ENCODE data around the gene ZNF827.

The ZNF827 gene, protein sequence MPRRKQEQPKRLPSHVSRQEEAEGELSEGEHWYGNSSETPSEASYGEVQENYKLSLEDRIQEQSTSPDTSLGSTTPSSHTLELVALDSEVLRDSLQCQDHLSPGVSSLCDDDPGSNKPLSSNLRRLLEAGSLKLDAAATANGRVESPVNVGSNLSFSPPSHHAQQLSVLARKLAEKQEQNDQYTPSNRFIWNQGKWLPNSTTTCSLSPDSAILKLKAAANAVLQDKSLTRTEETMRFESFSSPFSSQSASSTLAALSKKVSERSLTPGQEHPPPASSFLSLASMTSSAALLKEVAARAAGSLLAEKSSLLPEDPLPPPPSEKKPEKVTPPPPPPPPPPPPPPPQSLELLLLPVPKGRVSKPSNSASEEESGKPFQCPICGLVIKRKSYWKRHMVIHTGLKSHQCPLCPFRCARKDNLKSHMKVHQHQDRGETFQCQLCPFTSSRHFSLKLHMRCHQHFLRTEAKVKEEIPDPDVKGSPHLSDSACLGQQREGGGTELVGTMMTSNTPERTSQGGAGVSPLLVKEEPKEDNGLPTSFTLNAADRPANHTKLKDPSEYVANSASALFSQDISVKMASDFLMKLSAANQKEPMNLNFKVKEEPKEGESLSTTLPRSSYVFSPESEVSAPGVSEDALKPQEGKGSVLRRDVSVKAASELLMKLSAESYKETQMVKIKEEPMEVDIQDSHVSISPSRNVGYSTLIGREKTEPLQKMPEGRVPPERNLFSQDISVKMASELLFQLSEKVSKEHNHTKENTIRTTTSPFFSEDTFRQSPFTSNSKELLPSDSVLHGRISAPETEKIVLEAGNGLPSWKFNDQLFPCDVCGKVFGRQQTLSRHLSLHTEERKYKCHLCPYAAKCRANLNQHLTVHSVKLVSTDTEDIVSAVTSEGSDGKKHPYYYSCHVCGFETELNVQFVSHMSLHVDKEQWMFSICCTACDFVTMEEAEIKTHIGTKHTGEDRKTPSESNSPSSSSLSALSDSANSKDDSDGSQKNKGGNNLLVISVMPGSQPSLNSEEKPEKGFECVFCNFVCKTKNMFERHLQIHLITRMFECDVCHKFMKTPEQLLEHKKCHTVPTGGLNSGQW

DNA sequence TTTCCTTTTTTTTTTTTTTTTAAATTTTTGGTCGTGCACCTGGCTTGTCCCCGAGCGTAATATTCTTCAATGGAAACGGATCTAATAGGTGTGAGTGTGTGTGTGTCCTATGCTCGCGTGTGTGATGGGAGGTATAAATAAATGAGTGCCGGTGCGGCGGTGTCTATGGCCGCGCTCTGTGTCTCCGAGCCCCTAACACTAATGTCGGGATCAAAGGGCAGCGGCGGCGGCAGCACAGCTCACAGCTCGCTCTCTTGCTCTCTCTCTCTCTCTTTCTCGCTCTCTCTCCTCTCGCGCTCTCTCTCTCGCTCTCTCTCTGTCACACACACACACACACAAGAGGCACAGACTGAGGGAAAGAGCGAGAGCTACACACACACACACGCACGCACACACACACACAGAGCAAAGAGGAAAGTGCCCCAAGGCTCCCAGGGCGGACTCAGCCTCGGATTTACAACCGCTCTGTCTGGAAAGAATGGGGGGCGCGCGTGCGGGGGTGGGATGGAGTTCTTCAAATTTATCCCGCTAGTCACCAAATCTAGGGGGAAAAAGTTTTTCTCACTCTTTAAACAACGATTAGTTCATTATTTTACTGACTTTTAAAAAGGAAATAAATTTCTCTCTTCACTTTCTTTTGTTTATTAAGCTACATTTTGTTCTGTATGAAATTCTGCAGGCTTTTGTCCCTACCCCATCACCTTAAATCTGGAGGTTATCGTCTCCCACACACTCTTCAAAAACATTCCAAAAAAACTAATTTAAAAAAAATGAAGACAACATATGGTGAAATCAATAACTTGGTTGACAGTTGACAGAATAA lies at the start of gene ZNF827:
ZNF827 (minus strand) TSS at position 206 of the 823 bp plus-strand sequence. CDS start 416 bp downstream, outside the sequence.
- peak; percentile 14 to 26 (median 23) for DNase-seq (ENCODE audit: low read depth in 2 of 3, low spot score in 2 of 3)

DNA sequence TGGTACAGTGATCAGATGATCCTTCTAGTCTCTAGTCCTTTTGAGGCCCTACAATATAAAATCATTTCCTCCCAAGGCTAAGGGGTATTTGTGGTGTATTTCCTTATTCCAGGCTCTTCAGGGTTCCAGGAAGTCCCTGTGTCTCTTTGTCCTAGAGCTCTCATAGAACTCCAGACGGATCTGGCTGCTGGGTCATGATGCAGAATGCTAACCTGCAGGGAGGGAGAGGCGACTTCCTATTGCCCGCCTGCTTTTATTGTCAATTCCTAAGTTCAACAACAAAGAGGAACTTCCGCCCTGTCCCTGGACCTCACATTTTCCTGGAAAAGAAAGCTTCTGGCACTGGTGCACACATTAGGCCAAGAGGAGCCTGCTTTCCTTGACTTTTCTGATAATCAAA lies 45.9 kb upstream of the ZNF827 start:
- DNase-seq (ENCODE audit: low read depth in 2 of 3, low spot score in 2 of 3): no peak

DNA sequence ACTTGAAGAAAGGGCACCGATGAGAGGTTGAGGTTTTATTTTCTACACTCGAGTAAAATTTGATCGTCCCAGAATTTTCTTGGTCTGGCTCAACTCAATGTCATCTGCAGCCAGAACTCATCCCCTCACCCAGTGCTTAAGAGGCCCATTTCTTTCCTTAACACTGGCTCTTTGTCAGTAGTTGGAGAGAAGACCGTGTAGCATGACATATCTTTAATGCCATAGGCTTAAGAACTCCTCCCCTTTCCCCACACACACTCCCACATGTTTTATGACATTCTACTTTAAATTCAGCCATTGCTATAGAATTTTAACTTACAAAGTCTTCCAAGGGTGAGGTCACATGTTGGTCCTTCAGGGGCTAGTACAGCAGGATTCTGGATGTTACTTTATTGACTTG lies 44.2 kb upstream of the ZNF827 start:
- no peak for DNase-seq (ENCODE audit: low read depth in 2 of 3, low spot score in 2 of 3)

DNA sequence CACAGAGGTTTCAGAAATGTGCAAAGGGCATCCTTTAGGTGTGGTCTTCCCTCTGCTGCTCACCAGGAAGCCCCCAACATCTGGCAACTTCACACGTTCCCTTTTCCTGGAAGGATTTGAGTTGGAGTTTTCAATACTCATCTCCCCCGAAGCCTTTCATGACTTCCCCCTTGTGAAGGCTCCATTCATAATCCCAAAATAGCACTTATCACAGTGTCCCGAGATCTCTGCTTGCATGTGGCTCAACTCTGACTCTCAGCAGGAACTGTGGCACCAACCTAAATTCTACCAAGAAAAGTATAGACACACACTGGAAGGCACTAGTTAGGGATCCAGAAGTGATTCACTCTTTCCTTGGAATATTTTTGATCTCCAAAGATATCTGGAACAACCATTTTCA lies 40.5 kb upstream of the ZNF827 start:
- DNase-seq (ENCODE audit: low read depth in 2 of 3, low spot score in 2 of 3): no peak

DNA sequence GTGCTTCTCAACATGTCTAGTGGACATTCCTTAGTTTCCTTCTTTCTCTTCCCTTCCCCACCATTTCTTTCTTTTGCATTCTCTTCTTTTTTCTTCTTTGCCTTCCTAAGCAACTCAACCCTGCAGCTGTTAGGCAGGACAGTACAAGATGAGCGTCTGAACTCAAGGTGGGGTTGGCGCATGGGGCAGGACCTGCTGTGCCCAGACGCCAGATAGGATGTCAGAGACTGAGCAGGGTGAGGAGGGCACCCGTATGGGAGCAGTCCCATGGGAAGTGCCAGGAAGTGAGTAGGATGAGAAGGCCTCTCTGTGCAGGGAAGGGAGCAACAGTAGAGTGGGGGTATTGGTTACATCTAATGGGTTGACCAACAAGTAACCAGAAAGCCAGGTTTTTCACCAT lies 38.1 kb upstream of the ZNF827 start:
- DNase-seq (ENCODE audit: low read depth in 2 of 3, low spot score in 2 of 3): no peak

DNA sequence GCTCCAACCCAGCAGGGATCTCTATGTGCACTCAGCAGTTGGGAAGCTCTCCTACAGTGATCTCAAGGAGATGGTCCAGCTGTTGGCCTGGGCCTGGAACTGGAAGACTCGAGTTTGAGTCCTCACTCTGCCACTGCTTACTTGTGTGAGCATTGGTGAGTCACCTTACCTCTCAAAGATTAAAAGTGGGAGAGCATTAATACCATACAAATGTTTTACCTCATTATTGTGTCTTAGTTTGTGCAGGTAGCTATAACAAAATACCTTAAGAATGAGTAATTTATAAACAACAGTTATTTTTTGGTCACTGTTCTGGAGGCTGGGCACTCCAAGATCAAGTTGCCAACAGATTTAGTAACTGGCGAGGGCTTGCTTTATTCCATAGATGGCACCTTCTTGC lies 21.4 kb upstream of the ZNF827 start:
- DNase-seq (ENCODE audit: low read depth in 2 of 3, low spot score in 2 of 3): no peak

DNA sequence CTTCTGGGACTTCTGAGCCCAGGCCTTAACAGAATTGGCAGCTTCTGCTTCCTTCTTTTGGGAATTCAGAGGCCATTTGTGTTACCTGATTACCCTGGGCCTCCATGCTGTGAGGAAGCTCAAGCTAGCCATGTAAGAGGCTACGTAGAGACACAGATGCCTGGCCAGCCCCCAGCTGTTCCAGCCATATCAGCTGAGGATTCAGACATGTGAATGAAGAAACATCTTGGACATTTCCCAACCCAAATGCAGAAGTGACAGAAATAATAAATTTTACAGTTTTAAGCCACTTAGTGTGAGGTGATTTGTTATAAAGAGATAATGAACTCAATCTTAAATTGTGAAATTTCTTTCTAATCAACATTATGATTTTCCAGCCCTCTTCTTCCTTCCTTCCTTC lies 18.7 kb upstream of the ZNF827 start:
- no peak for DNase-seq (ENCODE audit: low read depth in 2 of 3, low spot score in 2 of 3)

DNA sequence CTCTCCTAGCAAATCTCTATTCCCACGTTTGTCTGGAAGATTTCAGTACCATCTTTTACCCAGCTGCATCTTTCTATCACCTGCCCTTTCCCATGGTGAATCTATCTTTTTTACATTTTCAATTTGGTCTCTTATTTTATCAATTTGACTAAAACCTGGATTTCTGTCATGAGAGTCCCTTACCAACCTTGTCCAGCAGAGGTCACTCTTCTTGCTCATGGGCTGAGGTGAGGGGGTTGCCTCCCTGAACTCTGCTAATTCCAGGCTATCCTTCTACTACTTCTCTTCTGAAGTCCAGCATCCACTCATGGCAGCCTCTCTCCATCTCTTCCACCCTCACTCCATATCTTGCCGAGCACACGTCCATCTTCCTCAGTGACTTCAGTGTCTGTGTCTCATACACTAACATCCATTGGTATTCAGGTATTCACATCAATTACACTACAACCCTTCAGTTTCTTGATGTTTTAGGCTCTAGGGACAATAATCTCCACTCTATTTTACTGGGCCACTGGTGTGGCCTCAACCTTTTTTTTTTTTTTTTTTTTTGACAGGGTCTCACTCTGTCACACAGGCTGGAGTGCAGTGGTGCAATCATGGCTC lies 17.8 kb upstream of the ZNF827 start:
- DNase-seq (ENCODE audit: low read depth in 2 of 3, low spot score in 2 of 3): no peak

DNA sequence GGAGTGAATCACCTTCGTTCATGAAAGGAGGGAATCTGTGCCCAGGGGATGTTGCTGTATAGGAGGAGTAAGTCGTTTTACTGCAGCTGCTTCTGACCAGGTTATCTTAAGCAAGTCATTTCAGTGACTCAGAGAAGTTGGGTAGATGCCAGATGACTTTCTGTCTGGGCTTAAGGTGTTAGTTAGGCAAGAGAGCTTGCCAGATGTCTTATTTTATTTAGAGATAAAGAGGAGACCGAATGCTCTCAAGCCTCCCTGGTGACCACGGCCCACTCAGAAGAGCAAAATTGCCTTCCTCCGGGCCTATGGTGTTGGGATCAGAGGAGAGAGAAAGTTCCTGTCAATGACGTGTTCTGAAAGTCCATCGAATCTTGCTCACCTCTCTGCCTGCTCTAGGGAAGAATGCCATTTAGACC lies 16.3 kb upstream of the ZNF827 start:
- no peak for DNase-seq (ENCODE audit: low read depth in 2 of 3, low spot score in 2 of 3)

DNA sequence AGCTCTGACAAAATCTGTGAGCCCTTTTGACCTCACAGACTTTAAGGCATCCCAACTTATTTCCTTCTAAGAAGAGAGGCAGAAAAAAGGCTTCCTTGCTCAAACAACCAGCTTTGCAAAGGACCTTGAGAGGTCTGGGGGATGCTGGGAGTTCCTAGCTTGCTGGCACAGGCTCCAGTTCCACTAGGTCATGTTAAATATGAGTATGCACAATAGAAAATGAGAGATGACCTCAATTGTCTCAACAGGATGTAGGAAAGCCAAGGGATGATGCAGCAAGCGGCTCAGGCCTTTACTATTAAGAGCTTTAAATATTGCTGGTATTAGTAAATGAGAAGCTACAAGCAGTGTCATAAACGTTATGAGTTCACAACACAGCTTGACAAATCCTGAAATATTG lies 13.3 kb upstream of the ZNF827 start:
- DNase-seq (ENCODE audit: low read depth in 2 of 3, low spot score in 2 of 3): no peak

DNA sequence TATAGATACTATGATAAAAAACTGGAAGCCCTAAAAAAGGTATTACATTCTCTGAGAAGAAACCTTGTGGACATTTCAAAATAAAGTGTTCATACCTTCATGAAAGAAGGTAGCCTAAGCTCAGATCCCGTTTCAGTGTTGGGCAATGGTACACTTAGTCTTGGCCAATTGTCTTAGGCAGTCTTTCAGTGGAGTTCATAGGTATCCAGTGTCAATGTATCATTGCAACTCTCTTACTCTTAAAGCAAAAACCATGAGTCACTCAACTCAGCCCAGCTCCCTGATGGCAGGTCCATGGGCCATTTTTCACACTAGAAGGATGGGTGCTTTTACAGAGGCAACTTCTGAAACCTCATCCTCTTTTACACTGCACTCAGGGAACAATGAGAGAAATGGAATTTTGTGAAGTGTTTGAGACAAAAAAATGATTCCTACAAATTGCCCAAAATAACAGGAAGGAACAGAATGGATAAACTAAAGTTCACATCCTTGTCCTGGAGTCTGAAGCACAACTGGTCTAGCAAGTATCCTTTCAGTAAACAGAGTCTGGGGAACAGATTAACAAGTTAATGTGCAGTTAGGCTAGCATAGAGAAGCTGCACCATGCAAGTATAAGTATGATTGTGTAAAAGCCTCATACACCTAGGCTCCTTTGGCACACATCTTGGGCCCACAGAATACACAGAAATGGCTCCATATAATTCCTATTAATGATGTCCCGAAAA lies 7.0 kb upstream of the ZNF827 start:
- DNase-seq (ENCODE audit: low read depth in 2 of 3, low spot score in 2 of 3): no peak

DNA sequence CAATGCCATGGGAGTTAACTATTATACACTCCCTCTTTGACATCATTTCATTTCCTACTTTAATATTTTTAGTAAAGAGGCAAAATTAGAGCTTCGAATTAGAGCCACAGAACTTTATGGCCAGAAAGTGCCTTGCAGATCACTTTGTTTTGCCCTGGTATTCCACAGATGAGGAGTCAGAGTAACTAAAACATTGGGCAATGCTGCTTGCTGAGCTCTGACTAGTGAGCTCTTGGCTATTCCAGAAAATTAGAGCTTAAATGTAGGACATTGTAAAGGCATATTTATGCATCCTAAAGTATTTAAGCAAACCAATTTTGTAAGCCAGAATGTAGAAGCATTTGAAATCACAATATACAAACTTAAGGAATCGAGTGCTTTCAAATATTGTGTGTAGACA lies 6.3 kb upstream of the ZNF827 start:
- DNase-seq (ENCODE audit: low read depth in 2 of 3, low spot score in 2 of 3): no peak

DNA sequence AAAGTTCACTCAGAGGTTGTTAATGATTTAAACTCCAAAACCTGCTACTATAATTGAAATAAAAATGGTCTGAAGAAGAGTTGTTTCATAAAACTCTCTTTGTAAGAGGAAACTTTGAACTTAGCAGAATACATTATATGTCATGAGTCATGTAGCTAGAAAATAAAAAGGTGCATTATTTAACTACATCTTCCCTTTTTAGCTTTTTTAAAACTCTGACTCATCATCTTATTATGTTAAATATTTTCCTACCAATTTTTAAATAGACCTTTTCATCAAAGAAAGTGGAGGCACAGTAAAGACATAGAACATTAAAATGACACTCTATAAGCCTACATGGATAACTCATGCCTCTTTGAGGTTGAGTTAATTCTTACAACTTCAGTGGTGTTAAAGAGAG lies 1.2 kb upstream of the ZNF827 start:
- no peak for DNase-seq (ENCODE audit: low read depth in 2 of 3, low spot score in 2 of 3)

DNA sequence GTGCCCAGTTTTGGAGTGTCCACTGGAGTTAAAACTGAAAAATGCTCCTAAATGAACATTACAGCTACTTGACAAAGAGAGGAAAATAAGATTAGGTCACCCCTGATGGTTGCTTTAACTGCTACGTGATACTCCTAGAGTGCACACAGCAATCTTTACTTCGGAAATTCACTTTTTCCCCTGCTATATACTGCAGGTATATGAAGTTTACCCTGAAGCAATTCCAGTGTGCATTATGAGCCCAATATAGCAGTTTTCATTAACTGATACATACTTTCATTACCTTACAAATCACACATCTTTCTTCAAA lies 773 bp upstream of the ZNF827 start:
- no peak for DNase-seq (ENCODE audit: low read depth in 2 of 3, low spot score in 2 of 3)

DNA sequence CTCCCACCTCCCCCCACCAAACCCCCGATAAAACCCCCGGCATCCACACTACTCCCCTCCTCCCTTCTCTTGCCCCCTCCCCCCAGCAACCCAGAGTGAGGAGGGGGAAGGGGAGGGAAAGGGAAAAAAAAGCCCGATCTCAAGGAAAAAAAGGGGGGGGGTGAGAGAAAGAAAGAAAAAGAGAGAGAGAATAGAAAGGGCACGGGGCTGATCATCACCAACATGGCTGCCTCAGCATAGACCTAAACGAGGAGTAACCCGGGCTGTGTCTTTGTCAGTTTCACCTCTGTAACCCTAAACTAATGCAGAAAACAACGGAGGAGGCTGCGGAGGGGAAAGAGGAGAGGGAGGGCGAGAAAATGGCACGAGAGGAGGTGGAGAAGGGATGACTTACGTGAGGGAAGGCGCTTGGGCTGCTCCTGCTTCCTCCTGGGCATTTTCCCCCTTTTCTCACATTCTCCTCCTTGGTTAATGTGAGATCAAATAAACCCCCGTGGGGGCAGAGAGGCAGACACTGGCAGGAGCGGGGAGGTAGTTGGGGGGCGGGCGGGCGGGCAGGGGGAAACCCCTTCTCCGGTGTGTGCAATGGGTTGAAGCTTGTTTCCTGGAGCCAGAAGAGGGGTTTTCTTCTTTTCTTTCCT lies 532 bp downstream of the ZNF827 start:
- DNase-seq (ENCODE audit: low read depth in 2 of 3, low spot score in 2 of 3): peak; percentile 13 to 24 (median 18)

DNA sequence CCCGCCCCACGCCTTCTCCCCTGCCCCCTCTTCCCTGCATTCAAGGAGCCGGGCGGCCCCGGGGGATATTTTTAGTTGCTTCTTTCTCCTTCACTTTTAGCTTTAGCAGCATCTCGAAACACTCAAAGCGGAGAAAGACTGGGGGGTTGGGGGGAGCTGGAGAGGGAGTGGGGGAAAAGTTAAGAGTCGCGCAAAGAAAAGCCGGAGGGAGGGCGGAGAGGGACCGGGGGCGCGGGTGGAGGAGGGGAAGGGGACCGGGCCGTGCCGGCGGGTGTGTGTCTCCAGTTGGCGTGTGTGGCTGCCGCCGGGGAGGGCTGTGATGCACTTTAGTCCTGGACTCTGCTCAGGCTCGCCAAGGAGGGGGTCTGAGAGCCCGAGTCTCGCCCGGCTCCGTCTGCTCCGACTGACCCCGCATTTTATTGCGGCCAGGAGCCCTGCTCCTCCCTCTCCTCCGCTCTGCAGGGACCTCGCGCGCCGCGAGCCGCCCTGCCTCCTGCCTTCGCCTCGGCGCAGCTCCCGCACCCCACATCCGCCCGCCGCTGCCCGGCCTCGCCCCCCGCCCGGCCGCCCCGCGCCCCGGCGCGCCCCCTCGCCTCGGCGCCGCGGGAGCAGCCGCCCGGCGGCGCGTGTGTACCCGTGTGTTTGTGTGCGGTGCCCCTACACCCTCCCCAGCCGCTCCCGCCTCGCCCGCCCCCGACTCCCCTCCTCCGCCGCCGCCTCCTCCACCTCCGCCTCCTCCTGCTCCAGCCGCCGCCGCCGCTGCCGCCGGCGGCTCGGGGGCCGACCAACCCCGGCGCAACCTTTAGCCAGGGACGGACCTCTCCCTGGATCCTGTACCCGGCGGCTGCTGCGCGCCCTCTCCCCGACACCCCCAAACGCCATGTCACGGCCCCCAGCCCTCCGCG lies 1.4 kb downstream of the ZNF827 start:
- DNase-seq (ENCODE audit: low read depth in 2 of 3, low spot score in 2 of 3): peak; percentile 31 to 34 (median 33)

DNA sequence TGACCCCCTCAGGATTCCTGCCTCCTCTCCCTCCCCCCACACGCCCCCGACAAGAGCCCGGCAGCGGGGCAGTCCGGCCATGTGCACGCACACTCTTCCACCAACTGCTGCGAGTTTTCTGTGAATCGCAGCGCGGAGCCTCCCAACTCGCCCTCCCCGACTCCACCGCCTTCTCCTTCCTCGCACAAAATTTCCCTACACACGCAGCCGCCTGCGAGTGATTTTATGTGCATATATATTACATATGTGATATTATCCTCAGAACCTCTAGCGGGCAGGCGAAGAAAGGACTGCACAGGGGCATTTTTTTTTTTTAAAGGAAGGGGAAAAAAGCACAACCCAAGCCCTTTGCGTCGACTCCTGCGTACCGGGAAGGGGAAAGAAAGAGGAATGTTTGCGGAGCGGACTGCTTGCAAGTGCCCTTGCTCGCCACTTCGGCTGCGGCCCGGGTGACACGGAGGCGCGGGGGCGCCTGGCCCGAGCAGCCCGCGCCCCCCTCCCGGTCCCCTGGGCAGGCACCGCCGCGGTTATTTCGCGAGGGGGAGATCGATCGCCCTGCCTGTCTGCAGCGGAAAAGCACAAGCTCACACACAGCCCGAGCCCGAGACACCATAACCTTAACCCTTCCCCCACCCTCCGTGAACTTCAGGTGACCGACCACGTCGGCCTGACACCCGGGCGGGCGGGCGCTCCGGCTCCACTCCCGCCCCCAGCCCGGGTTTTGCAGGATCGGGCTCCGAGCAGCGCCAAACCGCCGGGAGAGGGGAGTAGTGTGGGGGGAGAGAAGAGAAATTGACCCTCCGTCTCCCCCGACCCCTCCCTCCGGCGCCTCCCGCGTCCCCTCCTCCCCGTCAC lies 2.3 kb downstream of the ZNF827 start:
- peak; percentile 12 to 45 (median 37) for DNase-seq (ENCODE audit: low read depth in 2 of 3, low spot score in 2 of 3)
